ENCODE data around the gene HS3ST2. TPM values are rescaled to one million over a fixed set of nuclear protein-coding genes. Genes with fewer than 3 reads are reported as not detected.
"Not testable (repeated sequence)": the region's sequence is repeated elsewhere in the genome, so short reads cannot be mapped to it uniquely, and the experiment has no call there.

The HS3ST2 gene
- total RNA-seq, 1 donor: not detected

- TF ChIP-seq CTCF (IDR thresholded peaks at IDR 0.05; ENCODE audit: insufficient read depth, low read depth, low read length): no peak
- no peak overlapping the region for H3K4me3 ChIP-seq (ENCODE audit: low read depth, low read length)
- no peak for DNase-seq (ENCODE audit: low read depth)
Measured at GRCh38 chr16:22838681-22839080, 24.7 kb downstream of the HS3ST2 start.

- H3K4me3 ChIP-seq (ENCODE audit: low read depth, low read length); DNase-seq (ENCODE audit: low read depth): not testable (repeated sequence)
Measured at GRCh38 chr16:22842031-22842430, 28.1 kb downstream of the HS3ST2 start.

- no peak for TF ChIP-seq CTCF (IDR thresholded peaks at IDR 0.05; ENCODE audit: insufficient read depth, low read depth, low read length)
- no peak for DNase-seq (ENCODE audit: low read depth)
- no peak overlapping the region for H3K4me3 ChIP-seq (ENCODE audit: low read depth, low read length)
Measured at GRCh38 chr16:22843122-22843521, 29.2 kb downstream of the HS3ST2 start.

- DNase-seq (ENCODE audit: low read depth): no peak
- TF ChIP-seq CTCF (IDR thresholded peaks at IDR 0.05; ENCODE audit: insufficient read depth, low read depth, low read length): no peak
- no peak overlapping the region for H3K4me3 ChIP-seq (ENCODE audit: low read depth, low read length)
Measured at GRCh38 chr16:22843856-22844255, 29.9 kb downstream of the HS3ST2 start.

- TF ChIP-seq CTCF (IDR thresholded peaks at IDR 0.05; ENCODE audit: insufficient read depth, low read depth, low read length): no peak
- DNase-seq (ENCODE audit: low read depth): no peak
- H3K4me3 ChIP-seq (ENCODE audit: low read depth, low read length): no peak overlapping the region
Measured at GRCh38 chr16:22844416-22844815, 30.5 kb downstream of the HS3ST2 start.

DNA sequence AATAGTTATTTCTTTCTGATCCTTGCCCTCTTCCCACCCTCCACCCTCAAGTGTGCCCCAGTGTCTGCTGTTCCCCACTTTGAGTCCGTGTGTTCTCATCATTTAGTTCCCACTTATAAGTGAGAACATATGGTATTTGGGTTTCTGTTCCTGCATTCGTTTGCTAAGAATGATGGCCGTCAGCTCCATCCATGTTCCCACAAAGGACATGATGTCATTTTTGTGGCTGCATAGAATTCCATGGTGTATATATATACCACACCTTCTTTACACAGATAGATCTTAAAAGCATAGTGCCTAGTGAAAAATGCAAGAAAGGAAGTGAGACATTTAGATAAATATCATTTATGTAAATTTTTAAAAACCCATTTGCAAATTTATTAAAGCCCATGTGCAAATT, 33.1 kb downstream of the HS3ST2 start:
- no peak overlapping the region for H3K4me3 ChIP-seq (ENCODE audit: low read depth, low read length)
- TF ChIP-seq CTCF (IDR thresholded peaks at IDR 0.05; ENCODE audit: insufficient read depth, low read depth, low read length): no peak
- DNase-seq (ENCODE audit: low read depth): no peak

- no peak for DNase-seq (ENCODE audit: low read depth)
- H3K4me3 ChIP-seq (ENCODE audit: low read depth, low read length): no peak overlapping the region
- no peak for TF ChIP-seq CTCF (IDR thresholded peaks at IDR 0.05; ENCODE audit: insufficient read depth, low read depth, low read length)
Measured at GRCh38 chr16:22847690-22848089, 33.7 kb downstream of the HS3ST2 start.

Data from fibroblast of villous mesenchyme (primary cell).